Right hindlimb (tissue), 1 donor: Measurements from ENCODE around the gene ELP4.

Experiments
- DNase-seq: peaks from one replicate; pipeline ENCODE4 v3.0.0-alpha.2; 2018

Gene ELP4

DNA sequence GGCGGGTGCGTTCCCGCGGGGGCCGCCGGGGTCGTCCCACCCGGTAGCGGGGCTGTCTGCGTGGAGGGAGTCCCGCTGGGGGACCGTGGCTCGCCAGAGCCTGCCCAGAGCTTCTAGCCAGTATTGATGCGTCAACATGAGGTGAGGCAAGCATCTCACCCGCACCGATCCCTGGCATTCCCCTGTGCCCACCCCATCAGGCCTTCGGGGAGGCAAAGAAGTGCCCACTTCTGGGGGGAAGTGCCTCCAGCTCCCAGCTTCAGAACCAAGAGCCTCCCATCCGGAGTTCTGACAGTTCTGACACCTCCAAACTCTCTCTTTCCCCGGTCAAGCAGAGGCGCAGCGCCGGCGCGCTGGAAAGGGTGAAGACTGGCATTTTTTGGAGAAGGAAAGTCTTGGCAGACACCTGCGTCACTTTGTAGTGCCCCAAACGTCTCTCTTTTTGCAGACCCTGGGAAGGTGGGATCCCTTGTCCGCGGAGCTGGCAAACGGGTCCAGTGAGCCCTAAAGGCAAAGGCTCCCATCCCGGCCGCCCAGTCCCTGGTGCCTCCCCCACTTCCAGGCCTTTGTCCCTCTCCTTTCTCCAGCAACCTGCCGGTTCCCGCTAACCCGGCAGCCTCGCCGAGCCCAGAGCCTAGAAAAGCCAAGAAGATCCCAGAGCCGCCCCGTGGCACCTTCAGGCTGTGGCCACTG, 304.8 kb downstream of the ELP4 start:
- peak; percentile 25 for DNase-seq

DNA sequence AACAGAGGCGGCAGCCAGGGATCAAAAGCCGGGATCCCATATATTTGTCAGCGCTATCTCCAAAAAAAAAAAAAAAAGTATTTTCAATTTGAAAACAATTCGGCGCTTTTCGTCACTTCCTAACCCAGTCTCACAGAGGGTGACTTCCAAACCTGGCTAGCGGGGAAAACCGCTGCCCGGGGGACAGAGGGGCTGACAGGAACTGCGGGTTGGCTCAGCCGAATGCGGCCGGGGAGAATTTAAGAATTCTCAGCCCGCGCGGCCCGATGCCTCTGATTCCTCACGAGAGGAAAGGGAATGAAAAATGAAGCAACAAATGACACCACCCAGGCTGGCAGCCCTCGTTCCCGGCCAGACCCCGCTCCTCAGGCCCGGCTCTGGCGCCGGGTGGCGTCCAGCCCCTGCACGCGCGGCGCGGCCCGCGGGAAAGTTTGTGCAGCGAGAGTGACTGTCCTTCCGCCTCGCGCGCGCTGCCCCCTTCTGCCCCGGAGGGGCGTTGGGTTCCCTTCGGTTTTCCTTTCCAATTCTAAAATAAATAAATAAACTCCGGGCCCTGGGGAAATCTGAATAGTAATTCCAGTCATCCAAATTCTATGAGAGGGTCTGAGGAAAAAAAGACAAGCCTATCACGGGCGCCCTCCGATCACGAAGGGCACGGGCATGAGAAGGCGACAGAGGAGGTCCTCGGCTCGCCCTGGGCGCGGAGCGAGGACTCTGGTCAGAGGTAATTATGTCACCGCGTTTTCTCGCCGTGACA, 306.3 kb downstream of the ELP4 start:
- DNase-seq, result peak; percentile 14

DNA sequence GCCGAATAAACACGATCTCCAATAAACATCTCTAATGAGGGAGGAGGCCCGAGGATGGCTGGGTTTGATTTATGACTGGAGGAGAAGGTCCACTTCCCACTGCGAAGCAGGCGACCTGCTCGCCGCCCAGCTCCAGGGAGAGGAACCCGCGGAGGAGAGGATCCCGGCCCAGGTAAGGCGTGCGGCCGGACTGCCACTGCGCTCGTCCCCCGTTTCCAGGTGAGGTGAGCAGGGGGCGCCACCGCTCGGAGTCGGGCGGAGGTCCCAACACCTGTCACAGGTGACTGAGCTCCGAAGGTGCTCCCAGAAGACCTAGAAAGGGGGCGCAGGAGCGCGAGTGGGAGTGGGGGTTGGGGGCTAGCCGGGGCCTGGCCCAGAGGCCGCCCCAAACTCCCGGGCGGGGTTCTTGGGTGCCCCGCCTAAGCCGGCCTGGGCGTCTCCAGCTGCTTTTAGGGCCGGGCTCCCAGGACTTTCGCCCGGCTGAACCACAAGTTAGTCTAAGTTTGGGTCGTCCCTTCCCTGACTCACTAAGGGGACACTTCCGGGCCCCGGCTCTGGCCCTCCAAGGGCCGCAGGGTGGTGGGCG, 307.0 kb downstream of the ELP4 start:
- DNase-seq, result peak; percentile 24

DNA sequence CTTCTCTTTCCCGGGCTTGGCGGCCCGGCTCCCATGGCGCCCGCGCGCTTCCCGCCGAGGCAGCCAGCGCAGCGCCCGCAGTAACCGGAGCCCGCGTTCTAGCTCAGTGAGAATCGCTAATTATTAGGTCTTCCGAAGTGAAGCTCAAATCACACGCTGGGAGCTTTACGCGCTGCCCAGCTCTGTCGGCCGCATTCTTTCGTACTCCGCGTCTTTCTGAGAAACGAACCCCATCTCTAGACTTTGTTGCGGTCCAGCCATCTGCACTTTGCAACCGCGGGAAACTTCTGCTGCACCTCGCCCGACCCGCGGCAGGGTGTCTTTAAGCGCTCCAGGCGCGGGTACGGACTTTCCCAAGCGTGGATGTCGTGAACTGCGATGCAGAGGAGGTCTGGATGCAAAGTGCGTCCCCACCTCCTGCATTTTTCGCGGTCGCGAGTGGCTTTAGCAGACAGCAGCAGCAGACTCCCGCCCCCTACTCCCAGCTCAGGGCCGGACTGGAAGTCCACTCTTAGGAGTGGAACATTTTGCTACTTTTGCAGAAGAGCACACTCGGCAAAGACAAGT, 307.6 kb downstream of the ELP4 start:
- peak; percentile 19 for DNase-seq

DNA sequence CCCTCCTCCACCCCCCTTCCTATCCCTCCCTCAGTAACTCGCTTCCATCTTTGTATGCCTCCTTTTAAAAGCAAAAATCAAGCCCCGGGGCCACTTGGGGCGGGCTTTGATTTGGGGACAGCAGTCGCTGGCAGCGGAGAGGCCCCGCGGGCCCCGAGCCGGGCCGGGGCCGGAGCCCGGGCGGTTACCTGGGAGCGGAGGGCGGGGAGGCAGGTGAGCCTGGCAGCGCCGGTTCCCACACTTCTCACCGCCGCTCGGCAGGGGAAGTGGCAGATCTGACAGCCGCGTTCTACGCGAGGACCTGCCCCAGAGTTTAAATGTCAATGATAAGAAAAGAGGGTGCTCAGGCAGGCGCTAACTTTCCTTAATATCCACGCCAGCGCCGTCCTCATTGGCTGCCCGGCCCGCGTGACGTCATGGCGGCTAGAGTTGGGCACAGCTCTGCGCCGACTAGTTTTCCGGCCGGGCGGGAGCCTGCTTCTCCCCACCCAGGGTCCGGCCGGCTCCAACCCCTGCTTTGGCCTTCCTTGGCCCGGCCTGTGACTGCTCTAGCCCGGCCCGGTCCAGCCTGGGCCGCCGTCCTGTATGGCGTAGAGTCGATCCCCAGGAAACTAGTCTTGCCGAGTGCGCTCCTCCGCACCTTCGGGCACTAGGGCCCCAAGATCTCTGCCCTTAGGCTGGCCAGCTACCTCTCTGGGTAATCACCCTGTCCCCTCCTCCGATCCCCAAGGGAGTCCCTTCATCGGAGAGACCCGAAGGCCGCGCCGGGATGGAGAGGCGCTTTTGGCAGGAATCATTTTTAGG, 308.3 kb downstream of the ELP4 start:
- DNase-seq, result peak; percentile 31

DNA sequence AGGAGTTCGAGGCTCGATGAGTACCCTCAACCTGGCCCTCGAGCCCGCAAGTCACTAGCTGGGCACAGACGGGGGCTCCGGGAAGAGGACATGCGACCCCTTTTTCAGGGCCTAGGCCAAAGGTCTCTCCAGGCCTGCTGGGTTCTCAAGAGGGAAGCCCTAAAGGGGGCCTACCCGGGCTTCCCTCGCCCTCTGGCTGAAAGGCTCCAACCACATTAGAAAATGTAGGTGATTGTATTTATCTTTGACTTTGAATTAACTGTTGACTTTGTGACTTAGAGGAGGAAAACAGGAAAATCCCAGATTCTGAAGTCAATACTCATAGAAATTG, 308.8 kb downstream of the ELP4 start:
- DNase-seq, result no peak

DNA sequence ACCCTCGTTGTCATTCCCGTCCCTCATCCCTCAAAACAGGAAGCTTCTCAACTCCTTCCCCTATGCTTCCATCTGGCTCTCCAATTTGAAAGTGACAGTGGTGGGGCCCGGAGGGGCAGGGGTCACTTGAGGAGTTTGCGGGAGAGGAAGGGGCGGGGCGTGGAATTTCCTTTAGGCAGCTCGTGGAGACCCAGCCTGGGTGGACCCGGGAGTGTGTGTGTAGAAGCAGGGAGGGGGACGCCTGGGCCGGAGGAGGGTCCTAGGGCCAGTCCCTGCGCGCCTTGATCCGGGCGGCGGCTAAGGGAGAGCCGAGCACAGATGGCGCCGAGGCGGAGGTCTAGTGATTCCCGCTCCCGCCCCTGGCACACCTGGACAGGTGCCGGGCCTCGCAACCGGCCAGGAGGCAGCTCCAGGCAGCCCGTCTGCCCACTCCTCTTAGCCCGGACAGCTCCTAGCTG, 309.3 kb downstream of the ELP4 start:
- DNase-seq, result no peak

DNA sequence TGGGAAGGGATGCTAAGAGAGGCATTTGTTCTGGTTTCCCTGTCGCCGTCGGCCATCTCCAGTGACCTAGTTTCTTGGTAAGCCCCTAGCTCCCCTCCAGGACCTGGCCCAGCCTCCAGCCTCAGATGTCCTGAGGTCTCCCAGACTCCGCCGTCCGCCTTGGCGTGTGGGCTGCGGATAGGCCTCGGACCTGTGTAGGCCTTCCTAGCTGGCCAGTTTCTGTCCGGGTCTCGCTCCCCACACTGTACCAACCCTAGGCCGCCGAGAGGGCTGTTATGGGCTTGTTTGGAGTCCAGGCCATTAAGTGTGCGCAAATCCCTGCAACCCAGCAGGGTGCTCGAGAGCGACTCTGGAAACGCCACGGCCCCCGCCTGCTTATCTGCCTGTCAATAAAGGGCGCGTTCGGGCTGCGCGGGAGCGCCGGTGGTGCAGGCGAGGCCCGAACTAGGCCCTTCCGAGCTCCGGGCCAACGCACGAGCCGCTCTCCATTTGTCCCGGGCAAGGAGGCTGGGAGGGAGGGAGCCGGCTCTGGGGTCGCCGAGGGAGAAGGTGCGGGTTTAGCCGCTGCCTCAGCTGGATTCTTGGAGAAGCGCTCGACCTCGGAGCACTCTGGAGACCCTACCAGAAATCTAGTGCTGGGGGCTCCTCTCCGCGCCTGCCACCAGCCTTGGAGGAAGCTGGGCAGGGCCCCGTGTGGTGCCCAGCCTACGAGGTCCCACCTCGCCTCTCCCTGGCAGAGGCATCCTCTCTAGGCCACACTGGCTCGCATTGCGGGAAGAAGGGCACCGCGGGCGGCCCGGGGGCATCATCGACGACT, 310.3 kb downstream of the ELP4 start:
- DNase-seq, result no peak

DNA sequence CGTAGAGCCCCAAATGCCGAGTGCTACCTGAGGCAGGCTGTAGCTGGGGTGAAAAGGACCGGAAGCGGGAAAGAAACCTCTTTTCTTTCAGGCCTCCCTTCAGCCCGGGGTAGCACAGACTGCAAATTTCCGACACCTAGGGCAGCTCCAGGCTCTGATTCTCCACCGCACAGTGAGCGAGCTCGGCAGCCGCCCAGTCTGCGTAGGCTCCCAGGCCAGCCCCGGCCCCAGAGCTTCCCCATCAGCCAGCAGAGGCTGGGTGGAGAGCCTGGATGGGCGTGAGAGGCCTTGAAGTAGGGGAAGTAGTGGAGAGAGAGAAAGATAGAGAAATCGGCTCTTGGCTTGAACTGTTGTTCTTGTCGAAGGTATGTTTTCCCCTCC, 310.9 kb downstream of the ELP4 start:
- DNase-seq, result peak; percentile 29

DNA sequence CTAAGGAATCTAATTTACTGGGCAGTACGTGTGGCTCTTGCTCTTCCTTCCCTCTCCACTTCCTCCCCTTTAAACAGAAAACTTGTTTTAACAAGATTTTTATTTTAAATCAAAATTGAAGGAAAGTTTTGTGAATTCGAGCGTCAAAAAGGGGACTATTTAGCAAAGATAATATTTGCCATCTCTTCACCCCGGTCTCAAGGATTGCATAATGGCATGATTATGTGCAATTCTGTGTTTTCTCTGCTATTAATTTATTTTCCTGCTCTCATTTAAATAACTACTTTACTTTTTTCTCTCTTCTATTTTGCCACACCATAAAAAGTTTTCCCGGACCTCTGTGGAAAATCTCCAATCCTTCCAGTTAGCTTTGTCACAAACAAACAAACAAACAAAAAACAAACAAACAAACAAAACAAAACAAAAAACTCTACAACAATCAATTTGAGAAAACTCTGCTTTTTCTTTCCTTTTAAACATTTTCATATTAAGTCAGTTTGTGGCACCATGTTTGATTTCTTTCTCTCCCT, 311.7 kb downstream of the ELP4 start:
- no peak for DNase-seq

DNA sequence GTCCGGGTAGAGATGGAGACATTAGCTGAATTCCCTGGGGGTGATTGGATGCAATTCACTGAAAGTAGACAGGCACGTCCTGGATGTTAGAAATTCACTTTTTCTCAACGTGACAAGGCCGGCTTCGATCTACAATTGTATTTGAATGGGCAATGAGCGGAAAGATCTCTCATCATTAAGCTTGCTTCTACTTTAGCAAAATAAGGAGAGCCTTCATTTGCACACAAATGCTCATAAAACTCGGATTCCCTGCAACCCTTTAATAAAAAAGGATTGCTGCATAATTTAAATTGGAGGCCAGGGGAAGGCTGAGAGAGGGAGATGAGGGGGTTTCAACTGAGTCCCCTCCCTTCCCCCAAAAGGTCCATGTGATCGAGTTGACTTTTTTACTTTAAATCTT, 312.2 kb downstream of the ELP4 start:
- no peak for DNase-seq

DNA sequence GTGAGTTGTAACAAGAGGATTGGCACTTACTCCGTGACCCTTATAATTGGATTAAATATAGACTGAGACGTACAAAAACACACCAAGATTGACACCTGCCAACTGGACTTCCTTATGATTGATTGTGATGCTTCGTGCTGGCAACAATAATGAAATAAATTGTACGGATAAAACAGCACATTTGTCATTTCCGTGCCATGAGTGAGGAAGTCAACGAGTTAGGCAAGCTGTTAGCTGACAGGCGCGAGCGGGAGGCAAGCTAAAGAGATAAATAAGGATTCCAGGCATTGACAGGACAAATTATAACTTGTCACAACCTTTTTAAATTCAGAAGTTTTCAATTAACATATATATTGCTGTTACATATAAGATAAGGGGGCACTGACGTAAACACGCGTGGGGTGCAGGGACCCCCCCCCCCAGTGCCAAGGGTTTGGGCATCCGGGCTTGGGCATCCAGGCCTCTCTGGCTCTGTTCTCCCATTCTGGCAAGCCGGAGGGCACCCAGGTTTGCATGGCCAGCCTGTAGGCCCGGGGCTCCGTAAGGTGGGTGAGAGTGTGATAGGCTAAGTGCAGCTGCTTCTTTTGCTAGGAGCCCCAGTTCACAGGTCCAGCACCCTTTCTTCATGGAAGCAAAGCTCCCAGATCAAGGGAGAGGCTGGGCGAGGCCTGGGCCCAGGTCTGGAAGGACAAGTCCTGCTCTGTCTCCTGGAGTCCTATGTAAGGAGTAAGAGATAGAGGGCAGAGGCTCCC, 312.8 kb downstream of the ELP4 start:
- DNase-seq, result no peak

DNA sequence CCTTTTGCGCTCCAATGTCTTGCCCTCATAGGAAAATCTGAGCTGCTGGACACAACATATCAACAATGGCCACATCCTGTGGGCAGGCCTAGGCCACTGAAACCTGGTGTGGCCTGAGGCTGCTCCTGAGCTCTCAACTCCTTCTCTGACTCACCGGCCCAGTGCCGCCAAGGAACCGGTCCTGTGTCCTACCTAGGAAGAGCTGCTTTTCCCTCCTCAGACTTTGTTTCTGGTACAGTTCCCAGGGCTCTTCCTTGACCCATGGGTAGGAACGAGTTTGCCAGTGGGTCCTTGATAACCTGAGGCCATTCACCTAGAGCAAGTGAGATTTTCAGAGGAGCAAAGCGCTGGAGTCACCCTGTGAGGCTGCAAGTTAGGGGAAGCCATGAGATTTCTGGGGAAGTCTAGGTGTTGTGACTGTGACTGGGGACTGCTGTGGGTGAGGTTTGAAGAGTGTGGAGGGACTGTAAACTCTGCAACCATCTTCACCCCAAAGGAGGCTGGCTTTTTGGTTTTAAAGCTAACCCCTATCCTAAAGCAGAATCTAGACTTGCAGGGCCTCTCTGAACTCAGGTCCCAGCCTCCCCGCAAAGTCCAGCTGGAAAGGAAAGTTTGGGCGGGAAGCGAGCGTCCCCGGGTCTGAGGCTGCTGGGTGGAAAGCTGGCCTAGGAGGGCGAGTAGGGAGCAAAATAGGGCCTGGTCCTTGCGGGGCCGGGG, 313.5 kb downstream of the ELP4 start:
- no peak for DNase-seq

DNA sequence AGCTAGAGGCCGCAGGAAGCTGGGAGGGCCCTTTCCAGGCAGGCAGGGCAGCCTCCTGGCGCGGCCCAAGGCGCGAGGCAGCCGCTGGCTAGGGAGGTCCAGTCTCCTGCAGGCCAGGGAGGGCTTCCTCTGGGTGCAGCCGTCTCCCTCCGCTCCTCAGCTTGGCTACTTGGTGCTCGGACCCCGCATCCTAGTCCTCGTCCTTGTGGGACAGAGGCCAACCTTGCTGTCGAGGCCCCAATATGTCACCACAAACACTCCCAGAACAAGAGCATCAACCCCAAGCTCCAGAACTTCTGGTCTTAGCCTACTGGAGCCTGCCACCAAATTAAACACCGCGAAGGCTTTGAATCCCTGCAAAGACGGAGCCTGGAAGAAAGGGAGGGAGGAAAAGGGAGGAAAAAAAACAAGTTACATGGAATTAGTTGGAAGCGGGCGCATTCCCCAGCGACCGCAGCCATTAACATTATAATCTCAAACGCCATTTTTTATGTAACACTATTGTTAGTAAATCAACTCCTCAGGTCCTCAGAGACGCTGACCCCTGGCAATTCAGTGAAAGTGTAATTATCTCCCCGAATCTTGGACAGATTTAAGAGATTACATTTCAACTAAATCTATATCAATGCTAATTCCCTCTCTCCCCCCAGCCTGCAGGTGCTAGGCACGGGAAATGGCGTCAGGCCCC, 314.2 kb downstream of the ELP4 start:
- DNase-seq, result no peak

DNA sequence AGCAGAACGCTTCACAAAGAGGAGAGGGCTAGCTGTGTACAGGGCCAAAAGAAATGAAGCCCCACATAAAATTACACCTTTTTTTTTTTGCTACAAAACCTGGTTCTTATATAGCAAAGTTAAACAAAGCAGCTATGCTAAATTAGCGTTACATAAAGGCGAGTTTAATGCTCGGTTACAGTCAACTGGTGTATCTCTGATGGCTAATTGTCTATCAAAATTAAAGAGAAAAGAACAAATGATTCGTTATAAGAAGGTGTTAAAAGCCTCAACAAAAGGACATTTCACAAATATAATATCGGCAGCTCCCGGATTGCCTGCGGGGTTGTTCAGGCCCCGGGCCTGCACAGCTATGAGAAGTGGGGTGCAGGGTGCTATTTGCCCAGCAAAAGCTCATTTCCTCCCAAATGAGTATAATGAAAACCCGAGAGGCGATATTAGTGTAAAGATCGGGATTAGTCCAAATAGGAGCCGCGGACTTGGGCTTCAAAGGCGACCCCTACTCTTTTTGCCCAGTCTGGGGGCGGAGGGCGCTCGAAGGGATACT, 314.8 kb downstream of the ELP4 start:
- DNase-seq, result no peak

DNA sequence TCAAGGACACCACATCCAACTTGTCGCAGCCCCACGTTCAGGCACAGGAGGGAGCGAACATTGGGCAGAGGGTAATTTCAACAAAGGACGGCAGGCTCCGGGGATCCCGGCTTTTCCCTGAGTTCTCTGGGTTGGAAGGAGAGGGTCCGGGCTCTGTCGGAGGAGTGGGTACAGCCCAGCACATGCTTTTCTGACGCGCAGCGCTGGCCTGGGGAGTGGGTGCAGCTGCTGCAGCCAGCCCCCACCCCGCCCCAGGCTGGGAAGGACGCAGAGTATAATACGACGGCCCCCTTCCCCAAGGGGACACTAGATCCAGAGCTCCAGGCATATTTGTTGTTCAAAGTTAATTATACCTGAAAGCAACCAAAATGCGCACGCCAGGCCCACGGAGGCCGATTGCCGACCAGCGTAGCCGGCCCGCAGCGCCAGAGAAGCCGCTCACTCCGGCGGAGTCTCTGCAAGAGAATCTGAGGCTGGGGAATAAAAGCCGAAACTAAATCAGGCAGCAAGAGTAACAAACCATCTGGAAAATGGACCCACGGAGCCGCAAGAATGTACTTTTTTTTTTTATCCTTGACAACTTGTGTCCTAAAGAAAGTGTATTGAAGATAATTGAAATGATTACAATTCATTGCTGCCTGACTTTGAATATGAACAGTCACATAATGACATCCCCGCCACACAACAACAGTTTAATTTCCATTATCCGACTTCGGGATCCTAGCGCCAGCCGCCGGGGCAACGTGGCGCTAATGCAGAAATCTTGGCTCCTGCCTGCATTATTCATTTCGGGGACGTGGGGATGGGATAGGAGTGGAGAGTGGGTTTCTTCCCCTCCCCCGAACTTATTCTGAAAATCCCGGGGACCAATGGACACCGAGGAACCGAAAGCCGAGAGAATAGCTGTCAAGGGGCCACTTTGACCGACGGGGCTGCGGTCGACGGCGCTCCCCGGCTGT, 315.6 kb downstream of the ELP4 start:
- no peak for DNase-seq

DNA sequence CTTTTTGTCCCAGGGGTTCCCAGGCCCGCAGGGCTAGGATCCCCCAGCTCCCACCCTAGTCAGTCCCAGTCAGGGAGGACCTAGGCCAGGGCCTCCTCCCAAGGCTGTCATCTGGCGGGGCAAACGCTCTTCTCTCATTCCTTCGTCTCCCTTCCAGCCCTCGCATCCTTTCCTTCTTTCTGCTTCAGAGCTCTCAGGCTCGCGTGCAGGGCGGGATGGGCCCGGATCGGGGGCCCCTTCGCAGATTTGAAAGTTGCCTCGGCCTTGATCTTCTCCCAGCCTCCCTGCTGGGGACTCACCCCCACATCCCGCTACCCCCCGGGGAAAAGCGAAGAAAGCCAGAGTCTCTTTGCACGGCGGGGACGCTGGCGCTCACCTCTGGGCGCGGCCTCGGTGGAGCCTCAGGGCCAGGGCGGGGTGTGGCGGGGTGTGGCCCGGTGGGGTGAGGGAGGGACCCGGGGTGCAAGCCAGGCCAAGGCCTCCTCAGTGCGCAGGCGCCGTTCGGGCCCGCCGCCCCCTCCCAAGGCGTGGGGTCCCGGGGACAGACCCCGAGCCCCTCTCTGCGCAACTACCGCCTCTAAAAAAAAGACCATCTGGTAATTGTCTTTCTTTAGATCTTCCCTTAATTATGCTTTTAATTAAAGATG, 316.4 kb downstream of the ELP4 start:
- no peak for DNase-seq
